Neuron (in vitro differentiated cells): ENCODE results near the gene RANGAP1.

Experiments used
- H2AFZ ChIP-seq: one replicate; pipeline ENCODE4 v1.6.1; 2013; ENCODE audit warnings: low read depth, mild to moderate bottlenecking, inconsistent platforms, low read length, moderate library complexity
- H3K27me3 ChIP-seq: one replicate; pipeline ENCODE4 v1.6.1; 2013; ENCODE audit warnings: low read length; ENCODE audit not compliant: insufficient read depth
- H3K36me3 ChIP-seq: one replicate; pipeline ENCODE4 v1.6.1; 2013; ENCODE audit warnings: low read length; ENCODE audit not compliant: insufficient read depth
- H3K4me1 ChIP-seq: one replicate; pipeline ENCODE4 v1.6.1; 2013; ENCODE audit warnings: low read length; ENCODE audit not compliant: insufficient read depth
- H3K4me3 ChIP-seq: 2 replicates; pipeline ENCODE4 v1.5.1; 2013; ENCODE audit warnings: mild to moderate bottlenecking, low read length, moderate library complexity
- H3K9me3 ChIP-seq: one replicate; pipeline ENCODE4 v1.6.1; 2013; ENCODE audit warnings: low read length

Gene RANGAP1

DNA sequence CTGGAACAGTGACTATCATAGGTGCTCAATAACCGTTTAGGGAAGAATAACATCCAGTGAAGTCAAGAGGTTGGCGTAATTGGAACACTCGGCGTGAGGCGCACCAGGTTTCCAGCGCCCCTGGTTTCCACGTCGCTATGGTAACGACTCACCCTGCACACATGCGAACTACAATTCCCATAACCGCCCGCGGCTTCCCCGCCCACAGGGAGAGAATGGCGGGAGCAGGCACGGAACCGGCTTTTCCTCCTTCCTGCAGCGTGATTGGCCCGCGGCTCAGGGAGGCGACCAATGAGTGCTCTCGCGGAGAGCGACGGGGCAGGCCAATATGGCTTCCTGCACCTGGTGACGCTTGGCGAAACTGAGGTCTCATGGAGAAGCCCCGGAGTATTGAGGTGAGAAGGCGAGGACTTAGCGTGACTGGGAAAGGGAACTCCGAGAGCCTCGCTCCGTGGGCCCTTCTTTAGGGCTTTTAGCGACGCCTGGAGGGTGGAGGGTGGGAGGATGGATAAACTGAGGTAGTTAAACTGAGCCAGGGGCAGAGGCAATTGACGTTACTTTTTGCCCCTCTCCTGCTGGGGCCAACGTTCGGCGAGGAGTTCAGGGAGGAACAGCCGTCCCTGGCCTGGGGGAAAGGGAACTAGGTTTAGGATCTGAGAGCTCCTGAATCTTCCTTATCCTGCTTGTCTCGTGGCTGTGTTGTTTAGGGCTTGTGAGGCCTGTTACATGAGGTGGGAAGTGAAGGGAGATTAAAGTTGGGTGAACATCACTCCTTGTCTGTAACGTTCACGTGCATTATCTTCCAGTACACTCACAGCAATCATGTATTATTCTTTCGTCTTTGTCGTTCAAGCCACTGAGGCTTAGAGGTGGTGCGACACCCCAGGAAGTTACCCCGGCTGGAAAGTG lies 80.7 kb downstream of the RANGAP1 start, which contains the start of gene L3MBTL2:
Gene L3MBTL2 (plus strand): TSS at position 321 of the 909 bp plus-strand sequence. CDS start 51 bp downstream, at position 372.
- Histone ChIP-seq H3K9me3 (no peaks in the 10 kb centered on the region), H2AFZ (peak within 1 kb of the TSS; percentile 31), H3K4me1 (peaks cover 9% of the 10 kb centered on the region), H3K4me3 (peak within 1 kb of the TSS; percentile 88), H3K27me3 (no peaks in the 10 kb centered on the region), H3K36me3 (peaks cover 7% of the 10 kb centered on the region)

DNA sequence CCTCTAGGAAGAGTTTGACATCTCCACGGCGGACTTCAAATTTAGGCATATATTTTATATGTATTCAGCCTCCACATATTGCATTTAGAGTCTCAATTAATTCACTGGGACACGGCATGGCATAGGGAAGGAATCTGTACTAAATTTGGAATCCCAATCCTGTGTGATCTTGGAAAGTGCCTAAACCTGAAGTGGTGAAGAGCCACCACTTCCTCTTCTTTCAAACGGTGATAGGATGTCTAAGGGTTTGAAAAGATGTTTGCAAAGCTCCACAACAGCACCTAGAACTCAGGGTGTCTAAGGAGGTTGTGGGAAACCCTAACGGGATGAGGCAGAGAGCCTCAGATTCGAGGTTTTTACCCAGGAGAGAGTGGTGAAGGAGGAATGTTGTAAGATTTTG lies 81.9 kb downstream of the RANGAP1 start:
- H3K9me3 ChIP-seq, result no peaks in the 10 kb centered on the region
- peaks cover 2% of the 10 kb centered on the region for H3K36me3 ChIP-seq
- peaks cover 9% of the 10 kb centered on the region for H3K4me1 ChIP-seq
- no peak overlapping the region for H2AFZ ChIP-seq
- H3K4me3 ChIP-seq, result no peak overlapping the region
- no peaks in the 10 kb centered on the region for H3K27me3 ChIP-seq

DNA sequence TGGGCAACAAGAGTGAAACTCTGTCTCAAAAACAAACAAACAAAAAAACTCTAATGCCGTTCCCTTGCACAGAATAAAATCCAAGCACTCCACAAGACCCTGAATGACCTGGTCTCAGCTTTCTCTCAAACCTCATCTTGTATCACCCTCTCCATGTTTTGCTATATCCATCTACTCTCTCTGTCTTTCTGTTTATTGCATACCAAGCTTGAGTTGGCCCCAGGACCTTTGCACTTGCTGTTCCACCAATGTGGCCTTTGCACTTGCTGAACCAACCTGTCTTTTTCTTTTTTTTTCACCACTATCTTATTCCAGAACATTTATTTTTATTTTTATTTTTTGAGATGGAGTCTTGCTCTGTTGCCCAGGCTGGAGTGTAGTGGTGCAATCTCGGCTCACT lies 82.9 kb downstream of the RANGAP1 start:
- H3K27me3 ChIP-seq, result no peaks in the 10 kb centered on the region
- peaks cover 12% of the 10 kb centered on the region for H3K4me1 ChIP-seq

DNA sequence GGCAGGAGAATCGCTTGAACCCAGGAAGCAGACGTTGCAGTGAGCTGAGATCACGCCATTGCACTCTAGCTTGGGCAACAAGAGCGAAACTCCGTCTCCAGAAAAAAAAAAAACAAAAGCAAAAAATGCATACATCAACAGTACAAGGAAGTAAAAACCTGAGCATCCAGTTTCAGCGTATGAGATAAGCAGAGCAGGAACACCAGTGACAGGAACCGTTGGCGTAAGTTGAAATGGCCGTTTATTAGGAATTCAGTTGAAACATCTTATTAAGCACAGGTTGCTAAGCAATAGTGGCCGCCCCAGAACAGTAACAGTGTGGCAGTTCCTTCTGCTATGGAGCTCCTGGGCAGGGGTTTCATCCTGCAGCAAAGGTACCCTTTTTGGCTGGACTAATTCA lies 84.8 kb downstream of the RANGAP1 start:
- Histone ChIP-seq H3K9me3 (no peaks in the 10 kb centered on the region), H3K4me3 (no peak overlapping the region), H3K4me1 (peaks cover 19% of the 10 kb centered on the region), H3K27me3 (no peaks in the 10 kb centered on the region), H2AFZ (no peak overlapping the region), H3K36me3 (no peaks in the 10 kb centered on the region)

More for the DNA sequence above, 82.9 kb downstream of the RANGAP1 start:
- H2AFZ ChIP-seq, result no peak overlapping the region
- H3K4me3 ChIP-seq, result no peak overlapping the region
- no peaks in the 10 kb centered on the region for H3K36me3 ChIP-seq
- no peaks in the 10 kb centered on the region for H3K9me3 ChIP-seq

DNA sequence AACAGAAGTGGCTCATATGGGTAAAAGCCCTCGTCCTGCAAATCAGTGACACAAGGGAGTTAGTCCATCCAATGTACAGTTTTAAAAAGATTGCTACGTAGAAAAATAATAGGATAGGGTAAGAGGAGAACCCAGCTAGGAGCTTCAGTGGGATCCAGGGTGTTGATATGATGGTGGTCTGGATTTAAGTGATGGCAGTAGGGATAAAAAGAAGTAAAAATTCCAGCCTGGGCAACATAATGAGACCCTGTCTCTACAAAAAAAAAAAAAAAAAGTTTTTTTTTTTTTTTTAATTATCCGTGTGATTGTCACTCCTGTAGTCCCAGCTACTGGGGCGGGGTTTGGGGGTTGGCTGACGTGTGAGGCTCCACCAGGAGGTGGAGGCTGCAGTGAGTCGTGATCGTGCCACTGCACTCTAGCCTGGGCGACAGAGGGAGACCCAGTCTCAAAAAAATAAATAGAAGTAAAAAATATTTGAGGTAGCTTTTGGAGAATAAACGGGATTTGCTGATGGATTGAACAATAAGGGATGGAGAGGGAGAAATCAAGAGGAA lies 87.9 kb downstream of the RANGAP1 start:
- Histone ChIP-seq H3K4me3 (peak overlapping the region; percentile 67), H3K27me3 (no peaks in the 10 kb centered on the region), H3K9me3 (no peaks in the 10 kb centered on the region), H2AFZ (peak overlapping the region; percentile 98), H3K4me1 (peaks cover 11% of the 10 kb centered on the region), H3K36me3 (no peaks in the 10 kb centered on the region)

DNA sequence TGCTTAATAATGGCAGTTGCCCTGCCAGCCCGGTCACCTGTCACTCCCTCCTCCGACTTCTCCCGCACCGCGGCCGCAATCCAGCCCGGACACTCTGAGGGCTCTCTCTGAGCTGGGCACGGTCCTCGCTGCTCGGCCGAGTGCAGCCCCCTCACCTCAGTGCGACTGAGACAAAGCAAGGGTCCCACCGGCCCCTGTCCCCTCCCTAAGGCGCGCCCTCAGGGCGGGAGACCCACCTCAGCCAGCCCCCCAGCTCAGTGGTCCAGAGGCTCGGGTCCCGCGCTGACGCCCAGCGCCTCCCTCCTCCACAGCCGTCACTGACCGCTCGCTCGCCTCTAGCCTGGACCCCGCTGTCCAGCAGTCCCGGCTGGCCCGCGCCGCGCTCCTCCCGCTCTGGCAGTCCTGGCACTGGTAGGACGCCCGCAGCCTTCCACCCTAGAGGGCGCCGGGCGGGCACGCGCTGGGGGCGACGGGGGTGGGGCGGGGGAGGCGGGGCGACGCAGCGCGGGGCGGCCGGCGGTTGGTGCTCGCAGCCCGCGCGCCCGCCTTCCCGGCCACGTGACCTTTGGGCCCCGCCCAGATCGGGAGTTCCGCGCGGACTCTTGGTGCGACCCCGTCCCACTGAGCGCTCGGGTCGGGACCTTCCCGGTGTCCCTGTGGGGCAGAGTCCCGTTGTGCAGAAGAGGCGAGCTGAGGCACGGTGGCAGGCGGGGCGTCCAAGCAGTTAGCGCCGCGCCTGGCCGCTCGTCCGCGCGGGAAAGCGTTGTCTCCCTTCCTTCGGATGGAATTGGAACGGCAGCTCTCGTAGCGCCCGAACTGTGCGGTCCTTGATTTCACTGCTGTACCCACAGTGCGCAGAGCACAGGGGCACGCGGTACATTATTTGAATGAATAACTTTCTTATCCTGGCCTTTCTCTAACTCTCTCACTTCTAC lies 88.7 kb downstream of the RANGAP1 start:
- Histone ChIP-seq H3K27me3 (no peaks in the 10 kb centered on the region), H2AFZ (peak overlapping the region; percentile 98), H3K4me3 (peak overlapping the region; percentile 67), H3K4me1 (peaks cover 11% of the 10 kb centered on the region), H3K9me3 (no peaks in the 10 kb centered on the region), H3K36me3 (no peaks in the 10 kb centered on the region)
